HEK293T (cell line): ENCODE data around the gene TMEM72.

Source experiments
- CTCF ChIA-PET: fragments of 350-600 bp; formaldehyde crosslinking; extraction: SDS; loops from one replicate; lab custom pipeline; 2021; ENCODE audit warnings: antibody characterized with exemption, inconsistent platforms; lab: Yijun Ruan, JAX
- POLR2A ChIA-PET: fragments of 350-600 bp; formaldehyde crosslinking; extraction: SDS; loops from one replicate; lab custom pipeline; 2020; ENCODE audit warnings: antibody characterized with exemption, inconsistent platforms; lab: Yijun Ruan, JAX
- DNase-seq: peaks from one replicate; pipeline ENCODE4 v3.0.0; 2012; ENCODE audit warnings: mixed read lengths; ENCODE audit errors: extremely low spot score
- ARNT ChIP-seq: fragments of 450-650 bp; IDR thresholded peaks from 2 replicates; pipeline ENCODE4 v1.6.1; 2017; ENCODE audit warnings: mild to moderate bottlenecking
- BHLHE40 ChIP-seq: fragments of 450-650 bp; IDR thresholded peaks from 2 replicates; pipeline ENCODE4 v1.6.1; 2016; ENCODE audit warnings: mild to moderate bottlenecking, moderate library complexity, borderline replicate concordance
- CTBP1 ChIP-seq: fragments of 450-650 bp; IDR thresholded peaks from 2 replicates; pipeline ENCODE4 v1.6.1; 2016; ENCODE audit warnings: borderline replicate concordance
- ELF4 ChIP-seq: fragments of 450-650 bp; IDR thresholded peaks from 2 replicates; pipeline ENCODE4 v1.6.1; 2017; ENCODE audit warnings: antibody characterized with exemption
- FOXA1 ChIP-seq: fragments of 450-650 bp; IDR thresholded peaks from 2 replicates; pipeline ENCODE4 v1.6.1; 2016; ENCODE audit warnings: mild to moderate bottlenecking
- FOXK2 ChIP-seq: fragments of 450-650 bp; IDR thresholded peaks from 2 replicates; pipeline ENCODE4 v1.6.1; 2016; ENCODE audit warnings: mild to moderate bottlenecking
- FOXM1 ChIP-seq: fragments of 450-650 bp; IDR thresholded peaks from 2 replicates; pipeline ENCODE4 v1.6.1; 2017; ENCODE audit warnings: mild to moderate bottlenecking, borderline replicate concordance
- HDGF ChIP-seq: fragments of 450-650 bp; IDR thresholded peaks from 2 replicates; pipeline ENCODE4 v1.6.1; 2017; ENCODE audit warnings: antibody characterized with exemption, borderline replicate concordance
- L3MBTL2 ChIP-seq: fragments of 450-650 bp; conservative IDR thresholded peaks from 2 replicates; pipeline ENCODE4 v1.6.1; 2016; ENCODE audit warnings: mild to moderate bottlenecking
- LEF1 ChIP-seq: fragments of 450-650 bp; IDR thresholded peaks from 2 replicates; pipeline ENCODE4 v1.6.1; 2017; ENCODE audit warnings: mild to moderate bottlenecking, borderline replicate concordance
- NFRKB ChIP-seq: fragments of 450-650 bp; IDR thresholded peaks from 2 replicates; pipeline ENCODE4 v1.6.1; 2016; ENCODE audit warnings: mild to moderate bottlenecking, moderate library complexity
- SP1 ChIP-seq: fragments of 450-650 bp; IDR thresholded peaks from 2 replicates; pipeline ENCODE4 v1.6.1; 2017
- SUZ12 ChIP-seq: fragments of 450-650 bp; IDR thresholded peaks from 2 replicates; pipeline ENCODE4 v1.6.1; 2016; ENCODE audit warnings: mild to moderate bottlenecking
- TARDBP ChIP-seq: fragments of 450-650 bp; IDR thresholded peaks from 2 replicates; pipeline ENCODE4 v1.6.1; 2016
- ZNF384 ChIP-seq: fragments of 450-650 bp; IDR thresholded peaks from 2 replicates; pipeline ENCODE4 v1.6.1; 2016
- TF ChIP-seq, protein P1 (sequence below): fragments of 450-650 bp; IDR thresholded peaks from 2 replicates; pipeline ENCODE4 v1.6.1; 2016

TMEM72 gene

DNA sequence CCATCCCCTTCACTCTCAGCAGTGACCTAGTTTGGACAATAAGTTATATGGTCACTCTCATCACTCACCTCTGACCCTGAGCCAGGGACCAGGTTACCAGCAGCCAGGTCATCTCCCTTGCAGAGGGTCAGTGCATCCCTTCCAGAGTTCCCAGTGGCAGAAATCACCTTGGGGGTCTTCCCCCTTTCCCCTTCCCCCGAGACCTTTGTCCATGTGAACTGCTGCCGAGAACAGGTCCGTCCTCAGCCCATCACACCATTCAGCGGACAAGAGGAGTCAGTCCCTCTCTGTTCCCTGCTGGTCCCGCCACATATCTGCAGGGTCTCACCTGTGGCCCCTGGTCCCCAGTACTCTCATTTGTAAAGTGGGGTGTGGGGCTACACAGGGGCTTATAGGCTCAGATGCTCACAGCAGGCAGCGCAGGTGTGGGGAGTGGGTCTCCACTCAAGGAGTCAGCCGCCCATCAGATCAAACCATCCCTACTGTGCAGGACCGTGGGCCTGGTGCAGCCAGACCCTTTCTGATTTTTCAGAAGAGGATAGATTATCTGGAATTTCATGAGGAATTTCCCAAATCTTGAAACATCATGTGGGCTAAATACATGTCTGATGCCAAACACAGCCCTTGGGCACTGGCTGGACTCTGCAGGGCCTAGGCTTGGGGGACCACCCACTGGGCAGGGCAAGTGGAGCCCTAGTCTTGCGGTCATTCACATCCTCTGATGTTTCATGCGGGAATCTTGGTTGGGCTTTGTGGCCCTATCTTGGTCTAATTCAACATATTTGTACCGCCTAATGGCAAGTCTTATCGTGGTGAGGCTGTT is 61.0 kb downstream of the TMEM72 start:
- POLR2A ChIA-PET, result interaction anchor here (1.0 kb wide), 1 partner anchor 8 kb away, joined by 3 read pairs; no protein-coding TSS in a partner anchor
- TF ChIP-seq BHLHE40 (no peak), ZNF384 (no peak), FOXM1 (no peak), L3MBTL2 (no peak), FOXA1 (no peak), HDGF (no peak), CTBP1 (no peak), SP1 (no peak), LEF1 (no peak), ELF4 (no peak), TARDBP (no peak), NFRKB (no peak), ARNT (no peak), FOXK2 (no peak), SUZ12 (no peak)
- TF ChIP-seq, protein P1, sequence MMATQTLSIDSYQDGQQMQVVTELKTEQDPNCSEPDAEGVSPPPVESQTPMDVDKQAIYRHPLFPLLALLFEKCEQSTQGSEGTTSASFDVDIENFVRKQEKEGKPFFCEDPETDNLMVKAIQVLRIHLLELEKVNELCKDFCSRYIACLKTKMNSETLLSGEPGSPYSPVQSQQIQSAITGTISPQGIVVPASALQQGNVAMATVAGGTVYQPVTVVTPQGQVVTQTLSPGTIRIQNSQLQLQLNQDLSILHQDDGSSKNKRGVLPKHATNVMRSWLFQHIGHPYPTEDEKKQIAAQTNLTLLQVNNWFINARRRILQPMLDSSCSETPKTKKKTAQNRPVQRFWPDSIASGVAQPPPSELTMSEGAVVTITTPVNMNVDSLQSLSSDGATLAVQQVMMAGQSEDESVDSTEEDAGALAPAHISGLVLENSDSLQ, result no peak
- CTCF ChIA-PET, result no interaction called here
- DNase-seq, result no peak

DNA sequence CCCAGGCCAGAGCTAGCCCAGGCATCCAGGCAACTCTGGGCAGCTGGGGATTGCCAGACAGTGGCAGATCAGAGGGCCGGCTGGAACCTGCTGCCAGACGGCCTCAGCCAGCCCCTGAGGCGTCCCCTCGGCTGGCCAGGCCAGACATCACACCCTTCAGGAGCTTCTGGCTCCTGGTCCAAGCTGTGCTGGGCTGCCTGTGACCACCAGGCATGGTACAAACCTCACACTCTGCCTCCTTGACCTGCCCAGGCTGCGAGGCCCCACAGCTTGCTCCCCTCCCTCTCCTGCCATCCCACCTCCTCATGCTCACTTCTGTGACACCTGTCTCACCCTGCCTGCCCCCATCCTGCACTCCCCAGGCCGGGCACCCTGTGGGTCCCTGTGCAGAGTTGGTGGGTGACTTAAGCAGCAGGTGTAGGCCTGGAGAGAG is 61.8 kb downstream of the TMEM72 start:
- no peak for DNase-seq
- ChIA-PET POLR2A (interaction anchor here (1.0 kb wide), 1 partner anchor 9 kb away, joined by 3 read pairs; no protein-coding TSS in a partner anchor), CTCF (interaction anchor here (1.0 kb wide), 1 partner anchor 9 kb away, joined by 3 read pairs; no protein-coding TSS in a partner anchor)
- no peak for TF ChIP-seq CTBP1
- no peak for TF ChIP-seq ELF4
- TF ChIP-seq HDGF, result no peak
- TF ChIP-seq FOXM1, result no peak
- TF ChIP-seq TARDBP, result no peak
- no peak for TF ChIP-seq LEF1

DNA sequence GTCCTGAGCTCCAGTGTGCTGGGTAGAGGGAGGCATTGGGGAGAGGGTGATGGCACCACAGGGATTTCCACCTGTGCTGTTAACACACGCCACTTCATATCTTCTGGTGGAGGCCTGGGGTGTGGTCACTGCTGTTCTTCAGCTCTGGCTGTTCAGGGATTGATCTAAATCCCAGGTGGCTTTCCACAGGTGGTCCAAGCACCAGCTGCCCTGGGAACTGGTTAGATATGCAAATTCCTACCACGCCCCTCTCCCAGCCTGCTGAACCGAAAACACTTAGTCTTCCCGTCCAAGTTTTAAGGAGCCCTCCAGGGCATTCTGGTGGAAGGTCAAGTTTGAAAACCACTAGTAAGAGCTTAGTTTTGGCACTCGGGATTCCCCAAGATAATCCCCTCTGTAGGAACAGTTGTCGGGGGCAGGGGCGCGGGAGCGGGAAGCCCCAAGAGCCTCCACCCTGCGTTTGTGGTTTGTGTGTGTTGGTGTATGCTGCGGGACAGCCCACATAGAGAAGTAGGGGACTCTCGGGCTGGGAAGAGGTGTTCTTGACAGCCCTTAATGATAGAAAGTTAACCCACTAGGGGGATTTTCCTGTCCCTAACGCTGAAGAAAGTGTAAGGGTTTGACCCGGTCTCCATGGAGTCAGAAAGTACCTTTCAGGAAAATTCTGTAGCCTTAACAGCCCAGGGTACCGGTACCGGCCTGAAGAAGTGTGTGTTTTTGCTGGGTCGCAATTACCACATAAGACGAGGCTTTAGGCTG is 62.4 kb downstream of the TMEM72 start:
- POLR2A ChIA-PET, result interaction anchor here (1.0 to 1.2 kb wide), 2 partner anchors 9 to 12 kb away, joined by 3 read pairs; no protein-coding TSS in a partner anchor
- no peak for DNase-seq
- TF ChIP-seq BHLHE40 (no peak), L3MBTL2 (no peak), FOXM1 (no peak), CTBP1 (no peak), ARNT (no peak), SP1 (no peak), ELF4 (no peak)
- TF ChIP-seq, protein P1, result no peak
- CTCF ChIA-PET, result interaction anchor here (1.0 kb wide), 1 partner anchor 10 kb away, joined by 3 read pairs; no protein-coding TSS in a partner anchor

DNA sequence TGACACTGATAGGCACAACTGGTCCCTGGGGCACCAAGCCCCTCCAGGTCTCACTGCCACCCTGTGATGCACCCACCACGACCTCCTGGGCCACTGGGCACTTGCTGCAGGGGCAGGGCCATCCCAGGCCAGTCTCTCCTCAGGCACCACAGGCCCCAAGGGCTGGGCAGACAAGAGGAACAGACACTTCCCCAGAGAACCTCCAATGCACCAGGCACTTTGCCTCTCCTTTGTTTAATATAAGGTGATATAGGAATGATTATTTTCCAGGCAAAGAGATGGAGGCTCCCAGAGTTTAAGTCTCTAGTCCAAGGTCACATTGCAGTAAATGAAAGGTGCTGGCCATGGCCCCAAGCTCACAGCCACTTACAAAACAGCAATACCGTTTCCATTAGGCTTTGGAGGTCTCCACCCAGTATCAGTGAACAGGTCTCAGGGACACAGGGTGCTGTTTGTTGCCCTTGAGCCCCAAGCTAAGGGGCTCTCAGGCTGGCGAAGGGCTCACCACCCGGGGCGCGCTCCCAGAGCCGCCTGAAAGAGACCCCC is 63.0 kb downstream of the TMEM72 start:
- no peak for TF ChIP-seq SUZ12
- no peak for TF ChIP-seq TARDBP
- TF ChIP-seq LEF1, result no peak
- no peak for TF ChIP-seq FOXK2
- no peak for TF ChIP-seq FOXA1
- TF ChIP-seq ARNT, result no peak
- TF ChIP-seq SP1, result no peak
- no peak for TF ChIP-seq NFRKB
- TF ChIP-seq CTBP1, result no peak
- TF ChIP-seq FOXM1, result no peak
- ChIA-PET CTCF (no interaction called here), POLR2A (interaction anchor here (1.2 kb wide), 1 partner anchor 13 kb away, joined by 3 read pairs; no protein-coding TSS in a partner anchor)
- no peak for DNase-seq

DNA sequence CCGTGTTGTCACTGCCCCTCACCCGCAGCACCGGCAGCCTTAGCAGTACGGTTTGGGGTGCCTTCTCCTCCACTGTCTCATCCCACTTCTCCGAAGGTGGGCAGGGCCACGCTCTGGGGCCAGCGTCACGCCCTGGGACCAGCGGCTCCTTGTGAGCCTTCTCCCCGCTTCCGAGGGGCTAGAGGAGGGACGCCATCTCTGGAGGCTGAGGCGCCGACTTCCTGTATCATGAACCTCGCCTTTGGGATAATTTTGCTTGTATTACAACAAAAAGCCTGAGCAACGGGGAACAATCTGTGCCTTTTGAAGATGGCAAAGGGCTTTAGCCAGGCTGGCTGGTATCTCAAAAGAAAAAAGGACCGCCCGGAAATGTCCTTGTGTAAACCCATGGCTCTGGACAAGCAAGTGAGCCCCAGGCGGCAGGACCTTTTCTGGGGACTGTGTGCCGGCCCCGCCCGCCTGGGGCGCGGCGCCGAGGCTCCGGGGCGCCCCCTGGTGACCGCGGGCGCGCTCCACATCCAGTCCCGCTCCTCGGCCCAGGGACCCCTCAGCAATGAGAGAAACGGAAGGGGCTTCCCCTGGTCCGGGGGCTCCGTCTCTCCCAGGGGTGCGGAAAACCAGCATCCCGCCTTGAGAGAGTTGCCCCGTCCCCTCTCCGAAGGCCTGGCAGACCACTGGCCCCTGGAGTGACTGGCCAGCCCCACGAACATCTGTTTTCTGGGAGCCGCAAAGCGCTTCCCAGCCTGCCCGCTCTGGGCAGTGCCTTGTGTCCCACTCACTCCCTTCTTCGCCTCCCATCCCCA is 63.7 kb downstream of the TMEM72 start:
- CTCF ChIA-PET, result interaction anchor here (0.5 kb wide), 1 partner anchor 12 kb away, joined by 3 read pairs; no protein-coding TSS in a partner anchor
- POLR2A ChIA-PET, result interaction anchor here (1.2 to 1.4 kb wide), 2 partner anchors 11 to 14 kb away, joined by 3 read pairs; no protein-coding TSS in a partner anchor
- DNase-seq, result peak; percentile 81
- TF ChIP-seq L3MBTL2 (no peak), ELF4 (no peak), HDGF (no peak), TARDBP (no peak)
